Ovary (tissue), 9 donors: ENCODE measurements around the gene STIM1. TPM values are rescaled to one million over a fixed set of nuclear protein-coding genes. Genes with fewer than 3 reads are reported as not detected.

ENCODE experiments used
- DNase-seq, 5 donors: peaks; one replicate each; pipeline ENCODE4 v3.0.0-alpha.2; 2019 to 2020
- H3K27ac ChIP-seq, 2 donors: fragments of 200-600 bp; one replicate each; pipeline versions ENCODE4 v1.5.1 to v1.8.0; 2019 to 2022
- H3K27me3 ChIP-seq: fragments of 200-600 bp; one replicate; pipeline ENCODE4 v1.8.0; 2022
- H3K36me3 ChIP-seq: fragments of 200-600 bp; sonication (generic); one replicate; pipeline ENCODE4 v1.5.1; 2019
- H3K4me1 ChIP-seq: one replicate; pipeline ENCODE4 v1.8.1; 2013; ENCODE audit warnings: mild to moderate bottlenecking, moderate library complexity; ENCODE audit not compliant: insufficient read depth
- H3K4me3 ChIP-seq: fragments of 200-600 bp; sonication (generic); one replicate; pipeline ENCODE4 v1.5.1; 2017
- H3K9me3 ChIP-seq, 2 donors: fragments of 200-600 bp in 1 of 2; sonication (generic) in 1 of 2; one replicate each; pipeline versions ENCODE4 v1.5.1 to v1.8.1; 2013 to 2019; ENCODE audit warnings: mild to moderate bottlenecking in 1 of 2, moderate library complexity in 1 of 2
- EP300 ChIP-seq: sonication (generic); formaldehyde crosslinking; IDR thresholded peaks from one replicate; pipeline ENCODE4 v1.6.1; 2017; ENCODE audit warnings: antibody characterized with exemption
- POLR2A ChIP-seq: fragments of 450-650 bp; IDR thresholded peaks from one replicate; pipeline ENCODE4 v1.6.1; 2017; ENCODE audit warnings: antibody characterized with exemption, mild to moderate bottlenecking, moderate library complexity
- WGBS, 3 donors: extraction: QIAGEN DNeasy Blood & Tissue Kit in 1 of 3; methylation state at CpG; one replicate each; pipeline versions ENCODE4 v1.1.5 to v1.1.7; 2013 to 2017; 5-methylcytosine and 5-hydroxymethylcytosine counted together
- intact Hi-C, 4 donors: fragments of 100-400 bp; cut with DNase I; formaldehyde crosslinking; loops; one replicate each; pipeline versions ENCODE4 v1.11.0 to v1.15.1; 2022 to 2023
- polyA plus RNA-seq, 2 donors: library from polyadenylated mRNA; stranded (reverse); fragments of 200-250 nt in 1 of 2; fragments of 350-450 nt in 1 of 2; fragmentation: Illumina TruSeq in 1 of 2; extraction: RNeasy Lipid Tissue Mini Kit (QIAGEN cat#74804) in 1 of 2; gene quantifications; one replicate each; pipeline ENCODE4 v1.2.3, GENCODE V29; 2013 to 2014
- total RNA-seq, 7 donors: library from RNA; depleted of rRNA in 2 of 7; stranded (reverse); fragments of >200 nt in 2 of 7; fragmentation: NEBNext Ultra II Directional in 3 of 7; extraction: Animal tissue kit (Norgen Biotek cat#: 25700) in 3 of 7; gene quantifications; one replicate each; pipeline versions ENCODE4 v1.1.0 to v1.2.4, GENCODE V29; 2016 to 2023
- TF ChIP-seq, protein P1 (sequence below), 3 donors: fragments of 450-650 bp in 2 of 3; fragments of 200-600 bp in 1 of 3; IDR thresholded peaks; one replicate each; pipeline versions ENCODE4 v1.5.1 to v1.8.0; 2016 to 2022; ENCODE audit warnings: antibody characterized with exemption in 3 of 3, mild to moderate bottlenecking in 1 of 3
- donor health status: DM: no; HTN: no; CAD: no; lungs with moderate emphysema.
- donor health status: DM: no; HTN: no; CAD: no.
- donor health status: Bipolar disorder and iron deficiency.
- donor health status: DM: yes; HTN: yes; CAD: no.
- donor health status: DM: no; HTN: no; CAD: no.
- donor health status: DM: yes; HTN: yes; CAD: no.

The STIM1 gene
- total and polyA plus RNA-seq, 9 donors: 26.1 to 75.2 (median 58.7) TPM

DNA sequence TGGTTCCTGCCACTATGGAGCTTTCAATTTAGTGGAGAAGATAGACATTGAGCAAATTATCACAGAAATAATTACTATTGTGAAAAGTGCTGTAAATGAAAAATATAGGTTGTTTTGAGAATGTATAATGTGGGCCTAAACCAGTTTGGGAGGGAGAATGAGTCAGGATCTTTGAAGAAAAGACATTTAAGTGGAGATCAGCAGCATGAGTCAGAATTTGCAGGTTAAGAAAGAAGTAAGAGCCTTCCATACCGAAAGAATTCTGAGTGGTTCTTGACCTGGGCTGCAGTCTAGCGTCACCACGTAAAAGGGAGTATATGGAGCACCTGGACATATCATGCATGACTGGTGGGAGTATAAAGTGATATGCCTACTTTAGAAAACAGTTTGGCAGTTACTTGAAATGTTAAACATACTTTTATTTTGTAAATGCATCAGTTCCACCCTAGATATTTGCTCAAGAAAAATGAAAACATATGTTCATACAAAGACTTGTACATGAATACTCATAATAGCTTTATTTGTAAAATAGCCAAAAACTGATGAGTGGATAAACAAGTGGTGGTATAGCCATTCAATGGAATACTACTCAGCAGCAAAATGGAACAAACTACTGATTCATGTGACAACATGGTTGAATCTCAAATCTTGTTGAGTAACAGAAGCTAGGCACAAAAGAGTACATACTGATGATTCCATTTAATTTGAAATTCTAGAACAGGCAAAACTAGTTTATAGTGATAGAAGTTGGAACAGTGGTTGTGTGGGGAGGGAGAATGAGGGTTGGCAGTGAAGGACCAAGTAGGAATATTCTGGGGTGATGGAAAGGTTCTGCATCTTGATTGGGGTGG, 99.2 kb downstream of the STIM1 start:
- H3K9me3 ChIP-seq: no peaks in the 10 kb centered on the region
- DNase-seq: no peak
- WGBS, 3 donors: 69 to 77% (median 69%) methylated on average over 3 of the region's 3 CpGs
- H3K27me3 ChIP-seq: no peaks in the 10 kb centered on the region
- H3K36me3 ChIP-seq: no peaks in the 10 kb centered on the region
- no peak overlapping the region for H3K27ac ChIP-seq
- H3K4me3 ChIP-seq: no peak overlapping the region
- H3K4me1 ChIP-seq: peaks cover 22% of the 10 kb centered on the region
- intact Hi-C loops: no loop called here
- TF ChIP-seq, protein P1, sequence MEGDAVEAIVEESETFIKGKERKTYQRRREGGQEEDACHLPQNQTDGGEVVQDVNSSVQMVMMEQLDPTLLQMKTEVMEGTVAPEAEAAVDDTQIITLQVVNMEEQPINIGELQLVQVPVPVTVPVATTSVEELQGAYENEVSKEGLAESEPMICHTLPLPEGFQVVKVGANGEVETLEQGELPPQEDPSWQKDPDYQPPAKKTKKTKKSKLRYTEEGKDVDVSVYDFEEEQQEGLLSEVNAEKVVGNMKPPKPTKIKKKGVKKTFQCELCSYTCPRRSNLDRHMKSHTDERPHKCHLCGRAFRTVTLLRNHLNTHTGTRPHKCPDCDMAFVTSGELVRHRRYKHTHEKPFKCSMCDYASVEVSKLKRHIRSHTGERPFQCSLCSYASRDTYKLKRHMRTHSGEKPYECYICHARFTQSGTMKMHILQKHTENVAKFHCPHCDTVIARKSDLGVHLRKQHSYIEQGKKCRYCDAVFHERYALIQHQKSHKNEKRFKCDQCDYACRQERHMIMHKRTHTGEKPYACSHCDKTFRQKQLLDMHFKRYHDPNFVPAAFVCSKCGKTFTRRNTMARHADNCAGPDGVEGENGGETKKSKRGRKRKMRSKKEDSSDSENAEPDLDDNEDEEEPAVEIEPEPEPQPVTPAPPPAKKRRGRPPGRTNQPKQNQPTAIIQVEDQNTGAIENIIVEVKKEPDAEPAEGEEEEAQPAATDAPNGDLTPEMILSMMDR (IDR thresholded peaks at IDR 0.05): no peak
- TF ChIP-seq POLR2A (no peak), EP300 (no peak)

DNA sequence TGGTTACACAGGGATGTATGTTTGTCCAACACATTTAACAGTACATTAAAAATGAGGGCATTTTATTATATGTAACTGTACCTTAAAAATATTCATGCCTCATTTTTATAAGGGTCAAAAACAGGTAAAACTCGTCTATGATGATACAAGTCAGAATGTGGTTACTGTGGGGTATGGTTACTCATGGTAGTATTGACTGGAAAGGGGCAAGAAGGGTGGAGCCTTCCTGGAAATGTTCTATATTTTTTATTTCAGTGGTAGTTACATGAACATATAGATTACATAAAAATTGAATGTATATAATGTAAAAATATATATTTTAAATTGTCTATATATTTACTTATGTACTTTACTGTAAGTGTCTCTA, 99.8 kb downstream of the STIM1 start:
- H3K4me1 ChIP-seq: peaks cover 22% of the 10 kb centered on the region
- H3K4me3 ChIP-seq: no peak overlapping the region
- H3K27me3 ChIP-seq: no peaks in the 10 kb centered on the region
- no peak for DNase-seq
- H3K27ac ChIP-seq: no peak overlapping the region
- H3K9me3 ChIP-seq: no peaks in the 10 kb centered on the region
- WGBS, 3 donors: 90 to 100% (median 93%) methylated on average over 1 of the region's 1 CpG
- TF ChIP-seq EP300 (no peak), POLR2A (no peak)
- TF ChIP-seq, protein P1 (IDR thresholded peaks at IDR 0.05): no peak
- intact Hi-C loops: no loop called here
- no peaks in the 10 kb centered on the region for H3K36me3 ChIP-seq

DNA sequence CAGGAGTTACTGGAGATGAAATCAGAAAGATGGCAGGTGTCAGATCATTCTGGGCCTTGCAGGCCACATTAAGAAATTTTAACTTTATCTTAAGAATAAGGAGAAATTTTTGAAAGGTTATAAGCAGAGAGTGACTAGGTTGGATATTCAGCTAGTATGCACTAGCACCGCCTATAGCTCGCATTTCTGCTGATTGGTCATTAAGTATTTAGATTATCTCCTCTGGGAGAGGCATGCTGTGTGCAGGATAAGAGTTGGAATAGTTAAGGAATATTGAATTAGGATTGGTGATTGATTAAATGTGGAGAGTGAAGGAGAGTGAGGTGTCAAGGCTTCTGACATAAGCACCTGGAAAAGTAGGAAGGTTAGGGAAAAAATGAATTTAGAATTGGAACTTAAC, 100.6 kb downstream of the STIM1 start:
- Histone ChIP-seq H3K36me3 (no peaks in the 10 kb centered on the region), H3K27ac (no peak overlapping the region), H3K27me3 (no peaks in the 10 kb centered on the region), H3K4me3 (no peak overlapping the region), H3K4me1 (peaks cover 16% of the 10 kb centered on the region), H3K9me3 (no peaks in the 10 kb centered on the region)
- no peak for TF ChIP-seq POLR2A
- no peak for TF ChIP-seq EP300
- TF ChIP-seq, protein P1 (IDR thresholded peaks at IDR 0.05): no peak
- WGBS, 3 donors: 96 to 98% (median 98%) methylated on average over 2 of the region's 2 CpGs
- DNase-seq: no peak
- intact Hi-C loops: no loop called here

DNA sequence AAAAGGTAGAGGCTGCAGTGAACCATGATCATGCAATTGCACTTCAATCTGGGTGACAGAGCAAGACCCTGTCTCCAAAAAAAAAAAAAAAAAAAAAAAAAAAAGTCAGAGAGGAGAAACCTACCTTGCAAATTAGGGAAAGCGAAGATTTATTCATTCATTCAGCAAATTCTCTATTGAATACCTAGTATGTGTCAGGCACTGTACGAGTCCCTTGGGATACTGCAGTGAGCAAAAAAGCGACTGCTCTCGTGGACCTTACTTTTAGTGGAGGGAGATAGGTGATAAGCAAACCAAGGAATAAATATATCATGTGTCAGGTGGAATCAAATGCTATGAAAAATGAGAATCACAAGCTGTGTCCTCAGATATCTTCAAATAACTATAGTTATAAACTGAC, 101.3 kb downstream of the STIM1 start:
- no peak for DNase-seq
- Histone ChIP-seq H3K4me1 (peaks cover 12% of the 10 kb centered on the region), H3K36me3 (no peaks in the 10 kb centered on the region), H3K9me3 (no peaks in the 10 kb centered on the region), H3K4me3 (no peak overlapping the region), H3K27me3 (no peaks in the 10 kb centered on the region), H3K27ac (no peak overlapping the region)
- intact Hi-C loops: no loop called here
- WGBS, 3 donors: 94 to 98% (median 95%) methylated on average over 4 of the region's 4 CpGs
- TF ChIP-seq POLR2A (no peak), EP300 (no peak)
- TF ChIP-seq, protein P1 (IDR thresholded peaks at IDR 0.05): no peak
